Hypothalamus (tissue), 51 donors: ENCODE measurements around the gene CBLN1.
"Not testable (repeated sequence)": the region's sequence is repeated elsewhere in the genome, so short reads cannot be mapped to it uniquely, and the experiment has no call there.

Source experiments
- DNase-seq, 51 donors: peaks; one replicate each; lab custom pipeline; 2025; lab: John Stamatoyannopoulos, UW

CBLN1 gene

GRCh38 chr16:49277766-49278566 is 3.7 kb downstream of the CBLN1 start:
- DNase-seq, result no peak

- DNase-seq, result no peak
These were observed 4.3 kb downstream of the CBLN1 start for GRCh38 chr16:49277386-49277742.

- no peak for DNase-seq
These were observed 4.8 kb downstream of the CBLN1 start for GRCh38 chr16:49276646-49277385.

- no peak for DNase-seq
These were observed 5.8 kb downstream of the CBLN1 start for GRCh38 chr16:49275870-49276269.

- no peak for DNase-seq
These were observed 6.4 kb downstream of the CBLN1 start for GRCh38 chr16:49275050-49275730.

GRCh38 chr16:49274591-49274990 is 7.0 kb downstream of the CBLN1 start:
- DNase-seq, result no peak

GRCh38 chr16:49273771-49274170 is 7.9 kb downstream of the CBLN1 start:
- DNase-seq, result no peak

- no peak for DNase-seq
These were observed 10.3 kb downstream of the CBLN1 start for GRCh38 chr16:49271363-49271762.

GRCh38 chr16:49269201-49269600 is 12.4 kb downstream of the CBLN1 start:
- DNase-seq, result no peak

- no peak for DNase-seq
These were observed 13.0 kb downstream of the CBLN1 start for GRCh38 chr16:49268667-49269066.

GRCh38 chr16:49262501-49262900 is 19.1 kb downstream of the CBLN1 start:
- no peak for DNase-seq

- no peak for DNase-seq
These were observed 19.7 kb downstream of the CBLN1 start for GRCh38 chr16:49261930-49262329.

- DNase-seq, result no peak
These were observed 20.6 kb downstream of the CBLN1 start for GRCh38 chr16:49260956-49261530.

- DNase-seq, result no peak
These were observed 21.4 kb downstream of the CBLN1 start for GRCh38 chr16:49260253-49260652.

- DNase-seq, result no peak
These were observed 22.3 kb downstream of the CBLN1 start for GRCh38 chr16:49259330-49259729.

GRCh38 chr16:49250689-49251088 is 30.9 kb downstream of the CBLN1 start:
- no peak for DNase-seq

GRCh38 chr16:49248227-49248626 is 33.4 kb downstream of the CBLN1 start:
- DNase-seq, result no peak

- no peak for DNase-seq
These were observed 45.4 kb downstream of the CBLN1 start for GRCh38 chr16:49236216-49236615.

GRCh38 chr16:49228335-49228734 is 53.3 kb downstream of the CBLN1 start:
- not testable (repeated sequence) for DNase-seq
